Esophagus squamous epithelium (tissue), 4 donors: ENCODE measurements around the gene PIK3CG.

Source experiments
- CTCF ChIP-seq, 6 experiments: fragments of 450-650 bp in 4 of 6; fragments of 200-600 bp in 2 of 6; sonication (generic) in 2 of 6; IDR thresholded peaks; one replicate each; pipeline ENCODE4 v1.5.1; 2016 to 2019; ENCODE audit warnings: antibody characterized with exemption in 6 of 6, mild to moderate bottlenecking in 4 of 6, moderate library complexity in 4 of 6
- POLR2A ChIP-seq, 4 donors: fragments of 450-650 bp; IDR thresholded peaks; one replicate each; pipeline ENCODE4 v1.6.1; 2017; ENCODE audit warnings: antibody characterized with exemption in 4 of 4, mild to moderate bottlenecking in 4 of 4, moderate library complexity in 3 of 4

GRCh38 chr7:106823631-106824030 lies 41.5 kb upstream of the PIK3CG start:
- TF ChIP-seq CTCF (IDR thresholded peaks at IDR 0.05): no peak
- no peak for TF ChIP-seq POLR2A (IDR thresholded peaks at IDR 0.05)
